Gastrocnemius medialis (tissue), 4 donors: ENCODE measurements around the gene ARHGAP26. TPM values are rescaled to one million over a fixed set of nuclear protein-coding genes. Genes with fewer than 3 reads are reported as not detected.
A peak's percentile ranks its signal among the peaks of the same experiment; 100 is the strongest.

Experiments used
- ATAC-seq, 2 donors: fragments of 150-250 bp; one replicate each; pipeline ENCODE4 v1.9.1; 2016
- DNase-seq, 2 donors: peaks; one replicate each; pipeline ENCODE4 v3.0.0-alpha.2; 2019
- H3K27ac ChIP-seq, 4 donors: fragments of 200-600 bp; sonication (generic); 1 replicate in 1 of 4; 2 replicates in 3 of 4; pipeline ENCODE4 v1.5.1; 2016 to 2018; ENCODE audit warnings: mild to moderate bottlenecking in 2 of 4, moderate library complexity in 1 of 4
- H3K27me3 ChIP-seq, 3 donors: fragments of 200-600 bp; sonication (generic) in 2 of 3; 1 replicate in 1 of 3; 2 replicates in 2 of 3; pipeline versions ENCODE4 v1.5.1 to v1.6.0; 2016 to 2019; ENCODE audit warnings: mild to moderate bottlenecking in 1 of 3, moderate library complexity in 1 of 3
- H3K36me3 ChIP-seq, 2 donors: fragments of 200-600 bp; sonication (generic) in 1 of 2; one replicate each; pipeline ENCODE4 v1.5.1; 2017 to 2018
- H3K4me1 ChIP-seq, 2 donors: fragments of 200-600 bp; sonication (generic) in 1 of 2; one replicate each; pipeline ENCODE4 v1.5.1; 2016 to 2017; ENCODE audit warnings: mild to moderate bottlenecking in 2 of 2
- H3K4me3 ChIP-seq, 4 donors: fragments of 200-600 bp; sonication (generic) in 3 of 4; 1 replicate in 1 of 4; 2 replicates in 3 of 4; pipeline ENCODE4 v1.5.1; 2016 to 2019; ENCODE audit warnings: mild to moderate bottlenecking in 2 of 4
- H3K9me3 ChIP-seq, 3 donors: fragments of 200-600 bp; sonication (generic) in 2 of 3; 1 replicate in 1 of 3; 2 replicates in 2 of 3; pipeline ENCODE4 v1.5.1; 2016 to 2019
- CTCF ChIP-seq, 5 experiments: fragments of 450-650 bp in 3 of 5; fragments of 200-600 bp in 2 of 5; sonication (generic) in 2 of 5; IDR thresholded peaks in 4 of 5; conservative IDR thresholded peaks in 1 of 5; 1 replicate in 4 of 5; 2 replicates in 1 of 5; pipeline ENCODE4 v1.5.1; 2016 to 2019; ENCODE audit warnings: antibody characterized with exemption in 5 of 5, mild to moderate bottlenecking in 3 of 5, moderate library complexity in 3 of 5
- POLR2A ChIP-seq, 2 donors: fragments of 450-650 bp; IDR thresholded peaks; one replicate each; pipeline ENCODE4 v1.6.1; 2017; ENCODE audit warnings: antibody characterized with exemption in 2 of 2, mild to moderate bottlenecking in 2 of 2, moderate library complexity in 2 of 2
- in situ Hi-C, 4 donors: fragments of 200-750 bp; cut with MboI; loops; one replicate each; pipeline versions ENCODE4 v1.15.0 to v1.8.0; 2017; ENCODE audit warnings: low sequenced_read_pairs in 4 of 4
- intact Hi-C: fragments of 100-400 bp; cut with DNase I; formaldehyde crosslinking; loops from one replicate; pipeline ENCODE4 v1.15.1; 2023; ENCODE audit warnings: low total_unique reads
- total RNA-seq, 4 donors: library from RNA; depleted of rRNA; stranded (reverse); fragments of >200 nt; gene quantifications; one replicate each; pipeline versions ENCODE4 v1.1.0 to v1.2.3, GENCODE V29; 2016

The ARHGAP26 gene
- total RNA-seq, 4 donors from 2014 or later: 9.1 to 22.4 (median 13.4) TPM

GRCh38 chr5:142763701-142764100, 6.5 kb upstream of the ARHGAP26 start:
- TF ChIP-seq CTCF (IDR thresholded peaks at IDR 0.05 in 4 of 5, conservative IDR thresholded peaks at IDR 0.05 in 1 of 5) (no peak), POLR2A (IDR thresholded peaks at IDR 0.05) (no peak)
- Histone ChIP-seq H3K4me1 (no peaks in the 10 kb centered on the region), H3K4me3 (no peak overlapping the region), H3K27me3 (no peaks in the 10 kb centered on the region), H3K36me3 (no peaks in the 10 kb centered on the region), H3K27ac (no peak overlapping the region), H3K9me3 (no peaks in the 10 kb centered on the region)
- in situ Hi-C loops: no loop called here
- DNase-seq (no peak), ATAC-seq (no peak)
- intact Hi-C loops: no loop called here

GRCh38 chr5:142767178-142767577, 3.0 kb upstream of the ARHGAP26 start:
- intact Hi-C loops (no loop called here), in situ Hi-C loops (no loop called here)
- no peak for DNase-seq
- Histone ChIP-seq H3K4me1 (peaks cover 14% of the 10 kb centered on the region in 2 donors), H3K4me3 (no peak overlapping the region), H3K27me3 (no peaks in the 10 kb centered on the region), H3K9me3 (no peaks in the 10 kb centered on the region), H3K27ac (no peak overlapping the region), H3K36me3 (no peaks in the 10 kb centered on the region)
- TF ChIP-seq POLR2A (IDR thresholded peaks at IDR 0.05): no peak
- TF ChIP-seq CTCF (IDR thresholded peaks at IDR 0.05 in 4 of 5, conservative IDR thresholded peaks at IDR 0.05 in 1 of 5): no peak
- no peak for ATAC-seq

- no peaks in the 10 kb centered on the region for H3K27me3 ChIP-seq
- in situ Hi-C loops (no loop called here), intact Hi-C loops (no loop called here)
- no peaks in the 10 kb centered on the region for H3K36me3 ChIP-seq
- H3K4me1 ChIP-seq: peaks cover 22% of the 10 kb centered on the region in 2 donors
- TF ChIP-seq CTCF (IDR thresholded peaks at IDR 0.05 in 4 of 5, conservative IDR thresholded peaks at IDR 0.05 in 1 of 5) (no peak), POLR2A (IDR thresholded peaks at IDR 0.05) (no peak)
- DNase-seq (no peak), ATAC-seq (no peak)
- H3K9me3 ChIP-seq: no peaks in the 10 kb centered on the region
- no peak overlapping the region for H3K4me3 ChIP-seq
- H3K27ac ChIP-seq: no peak overlapping the region
Measured at GRCh38 chr5:142767911-142768310, 2.3 kb upstream of the ARHGAP26 start.

GRCh38 chr5:142769251-142769792, 855 bp upstream of the ARHGAP26 start:
- ATAC-seq (no peak), DNase-seq (no peak)
- H3K4me1 ChIP-seq: peaks cover 30 to 31% of the 10 kb centered on the region in 2 donors
- peak overlapping the region; percentile 78 to 91 (median 88) for H3K4me3 ChIP-seq
- no peaks in the 10 kb centered on the region for H3K9me3 ChIP-seq
- TF ChIP-seq POLR2A (IDR thresholded peaks at IDR 0.05): no peak
- no peak for TF ChIP-seq CTCF (IDR thresholded peaks at IDR 0.05 in 4 of 5, conservative IDR thresholded peaks at IDR 0.05 in 1 of 5)
- in situ Hi-C loops (no loop called here), intact Hi-C loops (no loop called here)
- peak overlapping the region; percentile 45 to 85 (median 76) for H3K27ac ChIP-seq
- no peaks in the 10 kb centered on the region for H3K27me3 ChIP-seq
- no peaks in the 10 kb centered on the region for H3K36me3 ChIP-seq
